Stimulated activated CD8-positive, alpha-beta memory T cell treated with anti-CD3 and anti-CD28 coated beads, Interleukin-7, amount 100 ng/mL, for 4 hours (primary cell): ENCODE measurements around the gene TMEM259.

Source experiments
- DNase-seq, 2 donors: peaks; one replicate each; pipeline ENCODE4 v3.0.0-alpha.2; 2020; ENCODE audit warnings: low read depth in 2 of 2

Gene TMEM259

GRCh38 chr19:1017115-1017905, 3.6 kb downstream of the TMEM259 start:
- no peak for DNase-seq

- DNase-seq = no peak
These were observed 4.2 kb downstream of the TMEM259 start for GRCh38 chr19:1016647-1017114.

- no peak for DNase-seq
These were observed 4.9 kb downstream of the TMEM259 start for GRCh38 chr19:1015782-1016646.

- DNase-seq = no peak
These were observed 5.7 kb downstream of the TMEM259 start for GRCh38 chr19:1015061-1015781.

GRCh38 chr19:1014161-1015060, 6.5 kb downstream of the TMEM259 start:
- no peak for DNase-seq

GRCh38 chr19:1013218-1013617, 7.7 kb downstream of the TMEM259 start:
- DNase-seq = no peak

GRCh38 chr19:1012334-1012733, 8.6 kb downstream of the TMEM259 start:
- DNase-seq = no peak

- DNase-seq = no peak
These were observed 9.0 kb downstream of the TMEM259 start for GRCh38 chr19:1011831-1012333.

- DNase-seq = no peak
These were observed 10.1 kb downstream of the TMEM259 start for GRCh38 chr19:1010586-1011510.

GRCh38 chr19:1009981-1010538, 10.9 kb downstream of the TMEM259 start:
- DNase-seq = no peak

GRCh38 chr19:1009041-1009980, 11.6 kb downstream of the TMEM259 start:
- no peak for DNase-seq

- DNase-seq = no peak
These were observed 12.5 kb downstream of the TMEM259 start for GRCh38 chr19:1008268-1009040.

GRCh38 chr19:1007399-1008251, 13.3 kb downstream of the TMEM259 start:
- no peak for DNase-seq

- no peak for DNase-seq
These were observed 14.1 kb downstream of the TMEM259 start for GRCh38 chr19:1006711-1007398.

- DNase-seq = no peak
These were observed 15.9 kb downstream of the TMEM259 start for GRCh38 chr19:1004803-1005664.
